ENCODE measurements around the gene P3H3. TPM values are rescaled to one million over a fixed set of nuclear protein-coding genes. Genes with fewer than 3 reads are reported as not detected.
"Not testable (repeated sequence)": the region's sequence is repeated elsewhere in the genome, so short reads cannot be mapped to it uniquely, and the experiment has no call there.

Gene P3H3
- total RNA-seq, 6 donors from 2014 or later: 2.7 to 15.7 (median 7.0) TPM

GRCh38 chr12:6860116-6860515, 31.9 kb downstream of the P3H3 start:
- DNase-seq: no peak
- no peak overlapping the region for H3K4me3 ChIP-seq
- H3K36me3 ChIP-seq: peaks cover 45 to 98% (median 89%) of the 10 kb centered on the region in 4 donors
- no peaks in the 10 kb centered on the region for H3K27me3 ChIP-seq
- H3K4me1 ChIP-seq: no peaks in the 10 kb centered on the region
- no peaks in the 10 kb centered on the region for H3K9me3 ChIP-seq
- ATAC-seq (ENCODE audit: low FRiP score in 2 of 2): no peak
- no peak for TF ChIP-seq POLR2AphosphoS5 (IDR thresholded peaks at IDR 0.05)
- no peak for TF ChIP-seq POLR2A (IDR thresholded peaks at IDR 0.05)
- no peak for TF ChIP-seq EP300 (IDR thresholded peaks at IDR 0.05)
- TF ChIP-seq CTCF (IDR thresholded peaks at IDR 0.05): no peak
- H3K27ac ChIP-seq: no peak overlapping the region
- WGBS, 2 donors: 92 to 93% methylated on average over 9 of the region's 9 CpGs

GRCh38 chr12:6860942-6861341, 32.7 kb downstream of the P3H3 start:
- H3K36me3 ChIP-seq: peaks cover 45 to 99% (median 87%) of the 10 kb centered on the region in 4 donors
- ATAC-seq (ENCODE audit: low FRiP score in 2 of 2) (no peak), DNase-seq (no peak)
- no peak overlapping the region for H3K27ac ChIP-seq
- H3K4me3 ChIP-seq: no peak overlapping the region
- H3K27me3 ChIP-seq: no peaks in the 10 kb centered on the region
- TF ChIP-seq EP300 (IDR thresholded peaks at IDR 0.05): no peak
- no peak for TF ChIP-seq CTCF (IDR thresholded peaks at IDR 0.05)
- TF ChIP-seq POLR2AphosphoS5 (IDR thresholded peaks at IDR 0.05): no peak
- no peak for TF ChIP-seq POLR2A (IDR thresholded peaks at IDR 0.05)
- H3K4me1 ChIP-seq: no peaks in the 10 kb centered on the region
- 93 to 98% methylated on average over 7 of the region's 7 CpGs for WGBS, 2 donors
- H3K9me3 ChIP-seq: no peaks in the 10 kb centered on the region

DNA sequence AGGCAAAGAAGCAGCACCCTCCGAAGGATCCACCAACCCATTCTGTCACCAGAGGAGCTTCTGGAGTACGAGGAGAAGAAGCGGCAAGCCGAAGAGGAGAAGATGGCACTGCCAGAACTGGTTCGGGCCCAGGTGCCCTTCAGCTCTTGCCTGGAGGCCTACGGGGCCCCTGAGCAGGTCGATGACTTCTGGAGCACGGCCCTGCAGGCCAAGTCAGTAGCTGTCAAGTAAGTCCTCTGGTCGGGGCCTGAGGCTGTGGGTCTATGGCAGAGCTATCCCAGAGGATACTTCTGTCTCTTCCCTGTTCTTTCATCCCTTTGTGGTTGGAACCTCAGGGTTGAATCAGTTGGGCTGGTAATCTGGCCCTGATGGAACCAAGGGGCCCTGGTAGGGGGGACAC, 33.2 kb downstream of the P3H3 start:
- WGBS, 2 donors: 88 to 97% methylated on average over 9 of the region's 9 CpGs
- no peaks in the 10 kb centered on the region for H3K27me3 ChIP-seq
- no peak overlapping the region for H3K4me3 ChIP-seq
- H3K36me3 ChIP-seq: peaks cover 42 to 97% (median 82%) of the 10 kb centered on the region in 4 donors
- no peak overlapping the region for H3K27ac ChIP-seq
- ATAC-seq (ENCODE audit: low FRiP score in 2 of 2): no peak
- H3K9me3 ChIP-seq: no peaks in the 10 kb centered on the region
- TF ChIP-seq POLR2AphosphoS5 (IDR thresholded peaks at IDR 0.05) (no peak), POLR2A (IDR thresholded peaks at IDR 0.05) (no peak), EP300 (IDR thresholded peaks at IDR 0.05) (no peak), CTCF (IDR thresholded peaks at IDR 0.05) (no peak)
- DNase-seq: no peak
- peaks cover 0 to under 1% (median 0%) of the 10 kb centered on the region in 4 donors for H3K4me1 ChIP-seq

DNA sequence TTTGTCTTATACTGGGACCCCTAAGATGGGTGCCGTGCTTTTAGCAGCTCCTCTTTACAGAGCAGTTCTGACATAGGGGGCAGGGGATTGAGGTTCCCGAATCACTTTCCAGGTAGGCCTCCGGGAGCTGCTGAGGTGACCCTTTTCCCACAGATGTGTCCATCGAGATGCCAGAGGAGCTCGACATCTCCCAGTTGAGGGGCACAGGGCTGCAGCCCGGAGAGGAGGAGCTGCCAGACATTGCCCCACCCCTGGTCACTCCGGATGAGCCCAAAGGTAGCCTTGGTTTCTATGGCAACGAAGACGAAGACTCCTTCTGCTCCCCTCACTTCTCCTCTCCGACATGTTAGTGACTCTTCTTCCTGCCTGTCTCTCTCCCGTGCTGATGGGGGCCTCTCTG, 34.8 kb downstream of the P3H3 start:
- Histone ChIP-seq H3K27ac (no peak overlapping the region), H3K4me3 (no peak overlapping the region), H3K27me3 (no peaks in the 10 kb centered on the region), H3K4me1 (peaks cover 6 to 10% (median 7%) of the 10 kb centered on the region in 4 donors), H3K9me3 (no peaks in the 10 kb centered on the region), H3K36me3 (peaks cover 35 to 81% (median 66%) of the 10 kb centered on the region in 4 donors)
- ATAC-seq (ENCODE audit: low FRiP score in 2 of 2): no peak
- DNase-seq: no peak
- TF ChIP-seq EP300 (IDR thresholded peaks at IDR 0.05) (no peak), POLR2A (IDR thresholded peaks at IDR 0.05) (no peak), POLR2AphosphoS5 (IDR thresholded peaks at IDR 0.05) (no peak), CTCF (IDR thresholded peaks at IDR 0.05) (no peak)
- WGBS, 2 donors: 91 to 95% methylated on average over 9 to 10 of the region's 11 CpGs

- ATAC-seq (ENCODE audit: low FRiP score in 2 of 2) (no peak), DNase-seq (no peak)
- no peak for TF ChIP-seq EP300 (IDR thresholded peaks at IDR 0.05)
- TF ChIP-seq POLR2A (IDR thresholded peaks at IDR 0.05): no peak
- no peak for TF ChIP-seq POLR2AphosphoS5 (IDR thresholded peaks at IDR 0.05)
- no peak for TF ChIP-seq CTCF (IDR thresholded peaks at IDR 0.05)
- Histone ChIP-seq H3K4me1 (peaks cover 12 to 17% (median 13%) of the 10 kb centered on the region in 4 donors), H3K9me3 (no peaks in the 10 kb centered on the region), H3K27ac (no peak overlapping the region), H3K36me3 (peaks cover 28 to 73% (median 59%) of the 10 kb centered on the region in 4 donors), H3K4me3 (no peak overlapping the region), H3K27me3 (no peaks in the 10 kb centered on the region)
- 94 to 95% methylated on average over 10 to 16 of the region's 16 CpGs for WGBS, 2 donors
Measured at GRCh38 chr12:6863586-6864321, 35.5 kb downstream of the P3H3 start.

DNA sequence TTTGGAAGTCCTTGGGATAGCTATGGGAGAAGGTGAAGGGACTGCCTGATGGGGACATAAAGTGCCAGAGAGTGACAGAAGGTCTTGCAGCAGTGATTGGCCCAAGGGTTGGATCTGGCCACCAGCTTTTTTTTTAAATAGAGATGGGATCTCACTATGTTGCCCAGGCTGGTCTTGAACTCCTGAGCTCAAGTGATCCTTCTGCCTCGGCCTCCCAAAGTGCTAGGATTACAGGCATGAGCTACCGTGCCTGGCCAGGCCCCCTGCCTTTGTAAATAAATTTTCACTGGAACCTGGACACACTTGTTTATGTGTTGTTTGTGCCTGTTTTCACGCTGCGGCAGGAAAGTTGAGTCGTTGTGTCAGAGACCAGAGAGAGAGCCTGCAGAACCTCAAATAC, 37.1 kb downstream of the P3H3 start:
- not testable (repeated sequence) for H3K27ac ChIP-seq; ATAC-seq (ENCODE audit: low FRiP score in 2 of 2); H3K4me3 ChIP-seq; H3K27me3 ChIP-seq; H3K9me3 ChIP-seq; DNase-seq
- peaks cover 25 to 33% (median 27%) of the 10 kb centered on the region in 4 donors for H3K4me1 ChIP-seq
- H3K36me3 ChIP-seq: peaks cover 23 to 70% (median 50%) of the 10 kb centered on the region in 4 donors
- WGBS, 2 donors: 86 to 96% methylated on average over 5 of the region's 5 CpGs
